PFSK-1 (cell line): ENCODE results near the gene ANO1.

Experiments used
- FOXP2 ChIP-seq: optimal IDR thresholded peaks from 2 replicates; pipeline ENCODE3; 2011; ENCODE audit warnings: borderline replicate concordance, control low read depth, inconsistent platforms; ENCODE audit not compliant: insufficient read depth; ENCODE audit errors: extremely low read length, extremely low read depth
- POLR2AphosphoS5 ChIP-seq: IDR thresholded peaks from 2 replicates; pipeline ENCODE4 v1.6.1; 2012; ENCODE audit warnings: low read depth, mild to moderate bottlenecking, control low read depth, low read length, moderate library complexity
- SIN3A ChIP-seq: IDR thresholded peaks from 2 replicates; pipeline ENCODE4 v1.6.1; 2012; ENCODE audit warnings: mild to moderate bottlenecking, low read length, moderate library complexity, borderline replicate concordance; ENCODE audit not compliant: insufficient read depth
- TAF1 ChIP-seq: IDR thresholded peaks from 2 replicates; pipeline ENCODE4 v1.6.1; 2012; ENCODE audit warnings: low read length, control low read depth, borderline replicate concordance; ENCODE audit not compliant: insufficient read depth
- TF ChIP-seq, protein P1 (sequence below), 2 experiments: IDR thresholded peaks; 2 replicates each; pipeline versions ENCODE4 v1.6.1 to v1.8.0; 2011 to 2012; ENCODE audit warnings: low read depth in 2 of 2, low read length in 2 of 2, control low read depth in 1 of 2, inconsistent platforms in 1 of 2, mild to moderate bottlenecking in 1 of 2, moderate library complexity in 1 of 2; ENCODE audit not compliant: insufficient read depth in 1 of 2

Gene ANO1

DNA sequence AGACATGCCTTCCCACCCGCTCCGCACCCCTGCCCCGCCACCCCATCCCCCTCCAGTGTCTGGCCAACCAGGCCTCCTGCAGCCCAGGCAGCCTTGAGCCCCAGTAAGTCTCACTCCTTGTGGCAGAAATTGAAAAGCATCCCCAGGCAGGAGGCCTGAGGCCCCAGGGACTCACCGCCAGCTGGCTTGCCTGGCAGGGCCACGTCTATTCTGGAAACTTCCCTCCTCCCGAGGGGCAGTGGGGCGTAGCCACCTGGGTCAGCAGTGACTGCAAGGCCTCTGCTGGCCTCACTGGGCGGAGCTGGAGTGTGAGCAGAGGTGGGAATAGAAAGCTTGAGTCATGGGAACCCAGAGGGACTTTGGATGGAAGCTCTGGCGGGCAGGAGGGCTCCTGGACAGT, 26.3 kb downstream of the ANO1 start:
- TF ChIP-seq, protein P1, sequence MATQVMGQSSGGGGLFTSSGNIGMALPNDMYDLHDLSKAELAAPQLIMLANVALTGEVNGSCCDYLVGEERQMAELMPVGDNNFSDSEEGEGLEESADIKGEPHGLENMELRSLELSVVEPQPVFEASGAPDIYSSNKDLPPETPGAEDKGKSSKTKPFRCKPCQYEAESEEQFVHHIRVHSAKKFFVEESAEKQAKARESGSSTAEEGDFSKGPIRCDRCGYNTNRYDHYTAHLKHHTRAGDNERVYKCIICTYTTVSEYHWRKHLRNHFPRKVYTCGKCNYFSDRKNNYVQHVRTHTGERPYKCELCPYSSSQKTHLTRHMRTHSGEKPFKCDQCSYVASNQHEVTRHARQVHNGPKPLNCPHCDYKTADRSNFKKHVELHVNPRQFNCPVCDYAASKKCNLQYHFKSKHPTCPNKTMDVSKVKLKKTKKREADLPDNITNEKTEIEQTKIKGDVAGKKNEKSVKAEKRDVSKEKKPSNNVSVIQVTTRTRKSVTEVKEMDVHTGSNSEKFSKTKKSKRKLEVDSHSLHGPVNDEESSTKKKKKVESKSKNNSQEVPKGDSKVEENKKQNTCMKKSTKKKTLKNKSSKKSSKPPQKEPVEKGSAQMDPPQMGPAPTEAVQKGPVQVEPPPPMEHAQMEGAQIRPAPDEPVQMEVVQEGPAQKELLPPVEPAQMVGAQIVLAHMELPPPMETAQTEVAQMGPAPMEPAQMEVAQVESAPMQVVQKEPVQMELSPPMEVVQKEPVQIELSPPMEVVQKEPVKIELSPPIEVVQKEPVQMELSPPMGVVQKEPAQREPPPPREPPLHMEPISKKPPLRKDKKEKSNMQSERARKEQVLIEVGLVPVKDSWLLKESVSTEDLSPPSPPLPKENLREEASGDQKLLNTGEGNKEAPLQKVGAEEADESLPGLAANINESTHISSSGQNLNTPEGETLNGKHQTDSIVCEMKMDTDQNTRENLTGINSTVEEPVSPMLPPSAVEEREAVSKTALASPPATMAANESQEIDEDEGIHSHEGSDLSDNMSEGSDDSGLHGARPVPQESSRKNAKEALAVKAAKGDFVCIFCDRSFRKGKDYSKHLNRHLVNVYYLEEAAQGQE (IDR thresholded peaks at IDR 0.05; ENCODE audit: insufficient read depth in 1 of 2, low read depth in 2 of 2, low read length in 2 of 2): no peak
- TF ChIP-seq FOXP2 (no peak), POLR2AphosphoS5 (no peak), SIN3A (no peak), TAF1 (no peak)

DNA sequence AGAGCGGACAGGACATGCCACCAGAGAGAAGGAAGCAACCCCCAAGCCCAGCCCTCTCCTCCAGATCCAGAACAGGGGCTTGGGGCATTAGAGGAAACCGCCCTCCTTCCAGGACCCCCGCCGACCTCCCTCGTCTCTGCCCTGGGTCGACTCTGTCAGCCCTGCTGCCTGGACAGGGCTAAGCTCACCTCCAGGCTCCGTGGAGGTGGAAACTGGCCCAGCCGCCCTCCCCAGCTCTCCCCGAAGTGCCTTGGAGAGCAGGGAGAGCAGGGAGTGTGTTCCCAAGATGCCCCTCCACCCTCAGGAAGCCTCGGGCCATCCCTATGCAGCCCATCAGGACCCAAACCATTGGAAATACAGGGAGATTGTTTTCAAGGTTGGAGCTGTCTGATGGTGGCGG, 26.8 kb downstream of the ANO1 start:
- TF ChIP-seq, protein P1 (IDR thresholded peaks at IDR 0.05; ENCODE audit: insufficient read depth in 1 of 2, low read depth in 2 of 2, low read length in 2 of 2): no peak
- TF ChIP-seq SIN3A: no peak

DNA sequence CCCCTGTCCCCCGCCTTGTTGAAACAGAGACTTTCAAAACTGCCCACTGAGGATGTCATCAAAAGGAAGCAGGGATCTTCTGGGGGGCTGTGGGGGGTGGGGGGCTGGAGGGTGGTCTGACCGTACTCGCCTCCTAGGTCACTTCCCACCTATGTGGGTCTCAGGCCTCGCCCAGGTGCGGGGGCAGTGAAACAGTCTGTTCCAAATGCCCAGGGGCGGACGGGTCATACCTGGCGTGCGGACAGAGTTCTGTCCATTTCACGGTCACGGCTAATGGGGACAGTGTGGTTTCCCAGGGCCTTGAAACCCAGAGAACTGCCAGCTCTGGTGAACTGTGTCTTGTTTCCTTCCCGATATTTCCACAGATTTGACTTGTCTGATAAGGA, 27.2 kb downstream of the ANO1 start:
- no peak for TF ChIP-seq FOXP2
- no peak for TF ChIP-seq TAF1
- TF ChIP-seq, protein P1 (IDR thresholded peaks at IDR 0.05; ENCODE audit: insufficient read depth in 1 of 2, low read depth in 2 of 2, low read length in 2 of 2): no peak
- no peak for TF ChIP-seq SIN3A
- TF ChIP-seq POLR2AphosphoS5: no peak

DNA sequence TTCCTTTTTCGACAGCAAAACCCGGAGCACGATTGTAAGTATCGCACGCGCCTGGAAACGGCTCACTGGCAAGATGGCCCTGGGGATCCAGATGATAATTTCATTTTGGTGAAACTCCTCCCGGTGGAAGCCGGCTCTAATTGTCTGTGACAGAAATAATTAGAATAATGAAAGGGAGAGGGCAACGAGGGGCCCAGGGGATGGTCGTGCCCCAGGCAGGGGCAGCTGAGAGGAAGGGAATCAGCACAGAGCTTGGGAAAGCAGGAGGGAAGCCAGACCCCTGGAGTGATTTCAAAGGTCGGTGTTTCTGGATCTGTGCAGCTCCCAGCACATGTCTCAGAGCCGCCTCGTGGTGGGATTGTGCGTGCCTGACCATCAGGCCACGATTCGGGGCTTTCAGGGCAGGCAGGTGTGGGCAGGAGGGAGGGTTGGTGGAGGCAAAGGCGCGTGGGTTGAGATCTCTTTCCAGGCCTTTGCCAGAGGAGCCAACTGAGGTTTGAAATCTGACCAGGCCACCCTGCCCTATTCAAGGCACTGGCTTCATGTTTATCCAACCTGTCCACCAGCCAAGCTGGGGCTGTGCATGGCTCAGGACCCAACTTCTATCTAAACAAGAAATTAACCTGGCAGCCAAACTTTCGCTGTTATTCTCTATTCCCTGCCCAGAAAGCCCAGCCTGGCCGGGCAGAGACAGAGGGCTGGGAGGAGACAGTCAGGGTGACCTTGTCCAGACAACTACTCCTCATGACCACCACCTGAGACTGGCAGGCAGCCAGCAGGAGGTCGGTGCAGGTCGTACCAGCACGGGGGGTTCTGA, 27.8 kb downstream of the ANO1 start:
- TF ChIP-seq TAF1 (no peak), FOXP2 (no peak), SIN3A (no peak), POLR2AphosphoS5 (no peak)
- TF ChIP-seq, protein P1 (IDR thresholded peaks at IDR 0.05; ENCODE audit: insufficient read depth in 1 of 2, low read depth in 2 of 2, low read length in 2 of 2): no peak

DNA sequence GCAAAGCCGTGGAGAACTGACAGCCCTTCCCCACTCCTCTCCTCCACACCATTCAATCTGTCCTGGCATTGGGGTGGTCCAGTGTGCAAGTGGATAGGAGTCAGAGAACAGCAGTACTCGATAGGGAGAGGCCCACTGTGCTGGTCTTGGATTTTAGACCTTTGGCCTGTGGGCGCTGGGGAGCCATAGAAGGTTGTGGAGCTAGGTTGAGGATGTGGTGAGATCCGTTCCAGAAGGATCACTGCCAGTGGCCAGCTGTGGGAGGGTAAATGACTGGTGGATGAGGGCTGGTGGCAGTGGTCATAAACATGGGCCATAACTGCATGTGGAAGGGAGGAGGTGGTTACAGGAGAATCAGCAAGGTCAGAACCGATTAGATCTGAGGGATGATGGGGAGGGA, 28.6 kb downstream of the ANO1 start:
- TF ChIP-seq, protein P1 (IDR thresholded peaks at IDR 0.05; ENCODE audit: insufficient read depth in 1 of 2, low read depth in 2 of 2, low read length in 2 of 2): no peak
- TF ChIP-seq FOXP2: no peak
